ENCODE data around the gene HEXIM1.

HEXIM1 gene

GRCh38 chr17:45127548-45128300 is 20.6 kb upstream of the HEXIM1 start:
- no peak for TF ChIP-seq ZFX (IDR thresholded peaks at IDR 0.05; ENCODE audit: borderline replicate concordance)
- TF ChIP-seq CTCF (IDR thresholded peaks at IDR 0.05), result no peak
- H3K27ac ChIP-seq, result no peak overlapping the region

DNA sequence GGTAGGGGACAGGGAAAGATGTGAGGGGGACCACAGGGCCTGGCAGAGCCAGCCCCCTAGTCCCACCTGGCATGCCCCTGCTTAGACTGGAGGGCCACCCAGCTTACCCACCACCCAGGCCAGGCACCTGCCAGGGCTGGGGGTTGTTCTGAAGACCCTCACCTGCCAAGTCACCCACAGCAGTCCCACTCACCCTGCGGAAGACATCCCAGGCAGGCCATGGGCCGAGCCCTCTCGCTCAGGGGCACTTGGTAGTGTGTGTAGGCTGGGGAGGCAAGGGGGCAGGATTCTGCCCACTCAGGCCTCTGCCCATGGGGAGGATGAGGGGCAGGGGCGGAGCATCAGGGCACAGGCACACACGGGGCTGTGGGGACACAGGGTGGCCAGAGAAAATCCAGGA is 19.9 kb upstream of the HEXIM1 start:
- H3K27ac ChIP-seq, result no peak overlapping the region
- TF ChIP-seq ZFX (IDR thresholded peaks at IDR 0.05; ENCODE audit: borderline replicate concordance) (no peak), CTCF (IDR thresholded peaks at IDR 0.05) (no peak)

DNA sequence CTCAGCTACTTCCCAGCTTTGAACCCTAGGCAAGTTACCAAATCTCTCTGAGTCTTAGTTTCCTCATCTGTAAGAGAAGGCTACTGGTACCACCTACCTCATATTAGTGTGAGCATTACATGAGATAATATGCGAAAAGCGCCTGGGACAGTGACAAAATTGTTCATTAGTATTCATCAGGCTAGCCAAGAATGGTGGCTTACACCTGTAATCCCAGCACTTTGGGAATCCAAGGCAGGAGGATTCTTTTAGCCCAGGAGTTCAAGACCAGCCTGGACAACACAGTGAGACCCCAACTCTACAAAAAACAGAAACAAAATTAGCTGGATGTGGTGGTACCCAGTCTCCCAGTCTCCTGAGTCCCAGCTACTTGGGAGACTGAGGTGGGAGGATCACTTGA is 19.3 kb upstream of the HEXIM1 start:
- no peak for TF ChIP-seq CTCF (IDR thresholded peaks at IDR 0.05)
- no peak for TF ChIP-seq ZFX (IDR thresholded peaks at IDR 0.05; ENCODE audit: borderline replicate concordance)
- no peak overlapping the region for H3K27ac ChIP-seq

DNA sequence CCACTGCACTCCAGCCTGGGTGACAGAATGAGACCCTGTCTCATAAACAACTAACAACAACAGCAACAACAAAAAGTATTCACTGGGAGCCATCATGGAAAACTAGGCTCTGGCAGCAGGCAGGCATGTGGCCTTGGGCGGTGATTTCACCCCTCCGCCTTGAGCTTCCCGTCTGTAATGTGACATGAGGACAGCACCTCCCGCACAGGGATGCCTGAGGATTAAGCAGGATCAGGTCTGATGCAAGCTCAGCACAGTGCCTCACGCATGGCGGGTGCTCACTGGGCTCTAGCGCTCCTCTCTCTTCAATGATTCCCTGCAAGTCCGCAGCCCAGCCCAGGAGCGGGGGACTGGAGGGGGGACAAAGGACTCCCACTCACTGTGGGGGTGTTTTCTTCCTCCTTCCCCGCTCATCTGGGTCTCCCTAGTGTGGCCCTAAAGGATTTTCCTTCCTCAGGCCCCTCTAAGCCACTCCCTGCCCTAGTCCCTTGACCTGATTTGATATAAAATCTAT is 18.8 kb upstream of the HEXIM1 start:
- TF ChIP-seq ZFX (IDR thresholded peaks at IDR 0.05; ENCODE audit: borderline replicate concordance), result no peak
- TF ChIP-seq CTCF (IDR thresholded peaks at IDR 0.05), result no peak
- no peak overlapping the region for H3K27ac ChIP-seq

- TF ChIP-seq CTCF (IDR thresholded peaks at IDR 0.05) (no peak), ZFX (IDR thresholded peaks at IDR 0.05; ENCODE audit: borderline replicate concordance) (no peak)
- H3K27ac ChIP-seq, result no peak overlapping the region
Measured at GRCh38 chr17:45129940-45130680, 18.2 kb upstream of the HEXIM1 start.

- no peak overlapping the region for H3K27ac ChIP-seq
- TF ChIP-seq ZFX (IDR thresholded peaks at IDR 0.05; ENCODE audit: borderline replicate concordance) (no peak), CTCF (IDR thresholded peaks at IDR 0.05) (no peak)
Measured at GRCh38 chr17:45130681-45131615, 17.3 kb upstream of the HEXIM1 start.

All from 22Rv1 (cell line).